HG03095 (cell line): ENCODE results near the gene IQSEC1.

Source experiments
- ATAC-seq: cut with Tn5 transposase; IDR thresholded peaks from one replicate; pipeline ENCODE4 v1.9.1; 2021; ENCODE audit warnings: moderate library complexity; ENCODE audit not compliant: unreplicated experiment

IQSEC1 gene

DNA sequence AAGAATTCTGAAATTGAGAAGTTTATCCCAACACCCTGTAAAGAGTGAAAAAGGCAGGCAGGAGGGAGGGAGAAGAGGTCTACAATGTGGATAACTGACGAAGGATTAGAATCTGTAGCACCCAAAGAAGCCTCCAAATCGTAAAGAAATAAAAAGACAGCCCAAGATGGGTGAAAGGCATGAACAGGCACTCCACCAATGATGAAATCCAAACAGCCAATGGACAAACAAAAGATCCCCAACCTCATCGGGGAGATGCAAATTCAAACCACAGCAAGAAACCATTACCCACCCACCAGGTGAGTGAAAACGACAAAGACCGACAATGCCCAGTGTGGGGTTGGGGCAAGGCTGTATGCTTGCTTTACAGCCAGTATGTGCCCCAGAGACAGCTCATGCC lies 85.6 kb downstream of the IQSEC1 start:
- no peak for ATAC-seq

DNA sequence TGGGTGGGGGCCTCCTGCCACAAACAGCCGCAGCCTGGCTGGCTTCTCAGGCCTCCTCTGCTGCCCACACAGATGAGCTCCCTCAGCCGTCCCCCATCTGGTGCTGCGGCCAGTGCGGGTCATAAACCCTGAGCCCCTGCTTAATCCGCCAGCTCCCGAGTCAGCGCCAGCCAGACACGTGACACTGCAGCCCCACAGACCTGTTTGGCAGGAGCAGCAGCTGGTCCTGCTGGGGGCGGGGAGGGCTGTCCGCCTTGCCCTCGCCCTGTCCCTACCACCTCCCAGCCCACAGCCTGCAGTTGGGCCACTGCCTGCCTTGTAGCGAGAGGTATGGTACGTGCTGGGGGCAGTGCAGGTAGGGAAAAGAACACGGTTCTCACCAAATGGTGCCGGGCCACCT lies 86.2 kb downstream of the IQSEC1 start:
- no peak for ATAC-seq

DNA sequence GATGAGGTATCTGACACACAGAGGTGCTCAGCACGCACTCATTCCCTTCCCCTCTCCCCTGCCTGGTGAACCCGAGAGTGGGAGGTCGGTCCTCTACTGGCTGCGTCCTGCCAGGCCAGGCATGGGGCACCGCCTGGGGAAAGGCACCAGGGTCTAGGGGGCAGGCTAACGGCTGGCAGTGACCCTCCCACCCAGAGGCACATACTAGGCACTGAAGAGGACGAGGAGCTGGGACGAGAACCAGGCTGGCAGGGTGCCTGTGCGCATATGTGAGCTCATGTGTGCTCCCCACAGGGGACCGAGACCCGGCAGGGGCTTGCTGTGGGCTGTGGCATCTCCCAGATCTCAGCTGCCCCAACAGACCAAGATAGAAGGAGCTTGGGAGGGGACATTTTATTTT lies 86.7 kb downstream of the IQSEC1 start:
- ATAC-seq: no peak

DNA sequence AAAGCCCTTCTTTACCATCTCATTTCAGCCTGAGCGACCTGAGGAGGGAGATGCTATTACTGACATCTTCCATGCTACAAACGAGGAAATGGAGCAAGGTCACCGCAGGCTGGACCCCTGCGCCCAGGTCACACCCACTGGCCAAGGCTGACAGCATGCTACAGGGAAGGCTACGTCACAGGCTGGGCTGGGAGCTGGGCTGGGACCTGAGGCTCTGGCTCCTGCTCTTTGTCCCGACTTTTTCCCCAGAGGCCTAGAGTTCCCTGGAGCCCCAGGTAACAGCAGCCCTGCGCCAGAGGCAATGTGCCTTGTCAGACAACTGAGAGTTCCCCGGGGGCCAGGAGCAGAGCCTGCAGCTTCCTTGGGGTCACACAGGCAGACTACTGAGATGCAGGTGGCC lies 87.2 kb downstream of the IQSEC1 start:
- ATAC-seq: no peak

DNA sequence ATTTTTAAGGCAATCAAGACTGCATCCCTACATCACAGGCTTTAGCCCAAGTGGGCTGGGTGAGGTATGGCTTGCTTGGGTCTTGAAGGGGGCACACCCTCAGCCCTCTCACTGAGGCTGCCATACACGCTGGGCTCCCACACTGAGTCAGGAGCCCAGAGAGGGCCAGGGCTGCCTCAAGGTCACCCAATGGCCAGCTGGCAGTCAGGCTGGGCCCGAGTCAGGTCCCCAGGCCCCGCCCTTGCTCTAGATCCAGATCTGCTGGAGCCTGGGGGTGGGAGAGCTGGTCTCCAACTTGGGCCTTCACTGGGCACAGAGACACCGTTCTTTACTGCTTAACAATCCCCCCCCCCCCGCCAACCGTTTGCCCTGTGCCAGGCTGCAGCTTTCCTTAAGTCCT lies 88.1 kb downstream of the IQSEC1 start:
- no peak for ATAC-seq

DNA sequence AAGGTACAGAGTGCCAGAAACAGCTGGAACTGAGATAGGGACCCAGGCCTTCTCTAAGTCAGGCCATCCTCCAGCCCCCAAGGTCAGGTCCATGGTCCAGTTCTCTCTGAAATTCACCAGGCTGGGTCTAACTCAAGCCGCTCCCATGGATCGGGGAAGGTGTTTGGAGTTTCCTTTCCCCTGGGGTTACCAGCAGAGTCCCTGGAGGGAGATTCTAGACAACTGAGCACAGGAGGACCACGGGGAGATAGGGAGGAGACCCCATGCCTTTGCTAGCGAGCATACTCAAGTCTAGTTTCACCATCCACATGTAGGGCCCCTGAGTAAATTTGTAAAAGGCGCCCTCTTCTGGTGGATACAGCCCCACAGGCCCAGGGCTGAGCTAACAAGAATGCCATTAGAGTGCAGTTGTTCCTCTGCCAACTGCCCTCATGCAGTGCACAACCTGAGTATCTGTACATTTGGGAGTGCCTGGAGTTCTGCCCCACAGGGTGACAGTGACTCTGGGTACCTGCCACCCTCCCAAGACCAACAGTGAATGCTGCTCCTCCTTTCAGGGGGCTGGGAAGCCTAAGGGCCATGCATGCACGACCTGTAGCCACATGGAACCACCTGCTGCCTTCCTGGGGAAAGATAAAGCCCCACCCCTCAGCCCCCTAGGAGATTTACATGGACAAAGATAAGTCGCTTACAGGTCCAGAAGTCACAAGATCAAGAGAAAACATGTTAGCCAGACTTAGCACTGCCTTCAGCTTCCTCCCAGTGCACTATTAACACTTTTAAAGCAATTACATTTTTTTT lies 89.0 kb downstream of the IQSEC1 start:
- no peak for ATAC-seq

DNA sequence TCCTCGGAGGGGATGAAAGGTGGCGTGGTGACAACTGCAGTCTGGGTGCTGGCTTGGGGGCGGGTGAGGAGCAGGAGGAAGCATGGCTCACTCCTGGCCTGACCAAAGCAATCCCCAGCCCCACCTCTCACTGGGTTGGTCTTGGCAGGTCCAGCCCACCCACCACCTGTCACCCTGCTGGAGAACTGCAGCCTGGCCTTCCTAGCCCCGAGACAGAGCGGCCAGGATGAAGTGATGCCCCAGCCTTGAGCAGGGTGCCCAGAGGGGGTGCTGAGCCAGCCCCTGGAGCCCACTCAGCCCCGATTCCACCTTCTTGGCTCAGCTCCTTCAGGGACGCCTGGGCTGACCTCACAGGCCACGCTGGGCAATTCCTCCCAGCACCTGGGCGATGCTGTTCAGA lies 89.9 kb downstream of the IQSEC1 start:
- no peak for ATAC-seq

DNA sequence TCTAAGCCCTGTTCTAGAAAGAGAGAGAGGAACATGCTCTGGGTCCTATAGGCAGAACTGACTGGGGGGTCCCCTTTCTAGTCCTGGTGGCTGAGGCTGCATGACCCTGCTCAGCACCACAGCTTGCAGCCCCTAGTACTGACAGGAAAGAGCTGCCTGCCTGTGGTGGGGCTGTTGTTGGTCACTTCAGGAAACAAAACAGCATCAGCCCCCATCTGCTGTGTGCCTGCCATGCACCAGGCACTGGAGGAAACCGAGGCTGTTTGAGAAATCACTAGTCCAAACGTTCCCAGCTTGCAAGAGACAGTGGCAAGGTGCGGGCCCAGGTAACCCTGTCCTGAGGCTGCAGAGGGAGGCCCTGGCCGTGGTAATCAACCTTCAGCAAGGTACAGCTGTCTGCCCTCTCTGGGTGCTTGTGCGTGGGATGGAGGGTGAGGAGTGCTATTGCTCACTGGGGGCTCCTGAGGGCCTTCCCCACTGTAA lies 90.6 kb downstream of the IQSEC1 start:
- peak; percentile 54 for ATAC-seq

DNA sequence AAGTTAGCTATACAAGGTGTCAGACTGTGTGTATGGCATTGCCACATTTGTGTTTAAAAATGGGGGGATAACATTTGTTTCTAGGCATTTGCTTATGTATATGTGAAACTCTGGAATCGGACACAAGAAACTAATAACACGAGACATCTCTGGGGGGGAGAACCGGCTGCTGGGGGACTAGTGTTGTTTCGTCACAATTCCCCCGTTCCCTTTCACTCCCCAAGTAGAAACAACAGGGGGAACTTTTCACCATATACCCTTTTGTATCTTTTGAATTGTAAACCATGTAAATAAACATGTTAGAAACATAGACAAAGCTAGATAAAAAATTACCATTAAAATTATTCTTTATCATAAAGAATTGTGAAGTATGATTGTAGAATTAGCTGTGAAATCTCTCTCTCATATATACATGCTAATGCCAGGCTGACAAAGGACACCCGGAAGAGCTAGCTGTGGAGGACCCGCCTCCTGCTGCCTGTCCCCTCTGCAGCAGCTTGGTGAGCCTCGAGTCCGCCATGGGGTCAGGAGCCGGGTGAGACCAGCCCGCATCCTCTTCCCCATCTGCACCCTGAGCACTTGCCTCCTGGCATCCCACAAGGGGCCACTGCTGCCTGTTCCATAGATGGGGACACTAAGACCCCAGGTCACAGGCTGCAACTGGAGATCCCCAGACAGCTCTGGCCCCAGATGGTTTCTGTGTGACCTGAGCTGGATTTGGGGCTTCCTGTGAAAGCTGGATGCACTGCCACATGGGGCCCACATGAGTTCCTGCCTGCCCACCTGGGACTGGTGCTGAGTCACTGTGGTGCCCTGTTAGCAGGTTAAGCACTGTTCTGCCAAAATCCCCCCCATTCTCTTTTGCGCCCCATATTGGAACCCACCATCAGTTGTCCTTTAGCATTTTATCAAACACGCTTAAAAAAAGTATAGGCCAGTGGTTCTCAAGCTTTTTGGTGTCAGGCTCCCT lies 91.6 kb downstream of the IQSEC1 start:
- ATAC-seq: no peak

DNA sequence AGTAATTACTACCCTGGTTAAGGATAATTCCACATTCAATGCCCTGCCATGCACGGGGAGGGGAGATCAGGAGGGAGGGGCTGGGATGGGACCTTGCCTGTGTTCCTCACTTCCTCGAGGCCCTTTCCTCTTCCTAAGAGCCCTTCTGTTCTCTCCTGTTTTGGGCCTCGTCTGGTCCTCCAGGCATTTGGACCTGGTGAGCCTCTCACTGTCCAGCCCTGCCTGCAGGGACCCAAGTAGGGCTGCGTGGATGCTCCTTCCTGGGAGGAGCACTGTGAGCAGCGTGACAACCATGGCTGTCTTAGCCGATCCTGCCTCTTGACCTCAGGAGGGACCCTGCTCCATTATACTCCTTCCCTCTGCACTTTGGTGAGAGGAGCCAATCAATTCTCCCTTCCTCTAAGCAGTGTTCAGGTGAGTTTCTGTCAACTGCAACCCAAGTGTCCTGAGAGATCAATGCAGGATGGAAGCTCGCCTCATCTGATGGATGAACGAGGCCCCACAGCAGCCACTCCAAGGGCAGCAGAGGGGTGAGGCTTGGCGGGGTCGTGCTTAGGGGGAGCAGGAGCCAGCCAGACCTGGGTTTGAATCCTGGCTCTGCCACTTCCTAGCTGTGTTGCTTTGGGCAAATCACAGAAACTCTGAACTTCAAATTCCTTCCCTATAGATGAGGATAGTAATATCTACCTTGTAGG lies 92.5 kb downstream of the IQSEC1 start:
- no peak for ATAC-seq

DNA sequence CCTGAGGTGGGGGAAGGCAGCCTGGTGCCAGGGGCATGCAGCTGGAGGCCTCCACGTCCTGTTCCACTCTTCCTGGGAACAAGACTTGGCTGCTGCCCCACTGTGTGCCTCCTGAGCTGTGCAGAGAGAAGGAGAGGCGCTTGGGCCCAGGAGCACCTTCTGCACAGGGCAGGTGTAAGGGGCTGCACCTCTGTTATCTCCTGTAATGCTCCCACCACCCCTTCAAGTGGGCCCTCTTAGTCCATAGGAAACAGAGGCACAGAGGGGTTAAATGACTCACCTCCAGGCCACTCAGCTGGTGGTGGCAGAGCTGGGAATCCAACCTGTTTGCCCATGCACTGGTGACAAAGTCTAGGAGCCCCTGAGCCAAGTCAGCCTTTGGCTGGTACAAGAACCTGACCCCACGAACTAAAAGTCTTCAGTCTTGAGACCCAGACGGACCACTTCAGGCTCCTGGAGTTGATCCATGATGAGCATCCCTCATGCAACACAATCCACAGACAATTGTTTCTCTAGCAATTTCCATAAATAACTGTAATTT lies 93.2 kb downstream of the IQSEC1 start:
- no peak for ATAC-seq

DNA sequence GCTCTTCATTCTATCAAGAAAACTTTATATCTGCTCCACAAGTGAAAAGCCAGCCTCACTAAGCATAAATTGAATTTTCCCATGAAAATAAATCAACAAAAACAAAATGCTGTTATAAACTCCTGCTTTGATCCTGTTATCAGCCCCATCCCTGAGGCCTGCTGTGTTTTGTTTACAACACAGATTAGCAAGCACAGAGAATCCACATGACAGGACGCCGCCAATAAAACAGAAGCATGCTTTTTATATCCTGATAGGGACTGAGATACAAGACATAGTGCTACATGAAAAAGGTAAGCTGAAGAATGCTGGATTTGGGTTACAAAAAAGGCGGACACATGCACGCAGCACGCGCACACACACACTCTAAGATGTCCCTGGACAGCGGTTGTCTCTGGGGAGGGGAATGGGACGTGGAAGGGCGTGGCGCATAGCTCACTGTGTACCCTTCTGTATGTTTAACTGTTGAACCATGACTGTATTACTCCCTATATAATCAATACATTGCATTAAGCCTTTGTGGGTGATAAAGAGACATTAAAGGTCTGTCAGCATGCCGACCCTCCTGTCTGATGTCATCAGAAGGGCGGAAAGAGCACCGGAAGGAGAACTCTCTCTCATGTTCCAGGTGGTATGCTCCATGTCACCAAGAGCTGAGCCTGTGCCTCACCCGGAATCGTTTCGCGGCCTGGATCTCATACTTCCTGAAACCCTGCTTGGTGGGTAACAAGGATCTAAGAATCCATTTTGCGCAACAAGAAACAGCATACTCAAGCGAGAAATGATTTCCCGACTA lies 93.9 kb downstream of the IQSEC1 start:
- no peak for ATAC-seq

DNA sequence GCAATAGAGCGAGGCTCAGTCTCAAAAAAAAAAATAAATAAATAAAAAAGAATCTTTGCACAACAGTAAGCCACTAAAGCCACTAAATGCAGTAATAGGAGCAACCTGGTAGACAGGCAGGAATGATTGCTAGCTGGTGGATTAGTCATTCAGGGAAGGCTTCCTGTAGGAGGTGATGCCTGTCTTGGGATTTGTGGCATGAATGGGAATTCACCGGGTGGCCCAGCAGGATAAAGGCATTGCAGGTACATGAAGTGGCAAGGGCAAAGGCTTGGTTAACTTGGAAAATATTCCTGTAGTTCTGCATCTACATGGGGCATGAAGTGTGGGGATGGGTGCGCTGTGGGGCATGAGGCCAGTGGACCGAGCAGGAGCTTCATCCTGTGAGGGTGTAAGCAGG lies 94.5 kb downstream of the IQSEC1 start:
- ATAC-seq: no peak

DNA sequence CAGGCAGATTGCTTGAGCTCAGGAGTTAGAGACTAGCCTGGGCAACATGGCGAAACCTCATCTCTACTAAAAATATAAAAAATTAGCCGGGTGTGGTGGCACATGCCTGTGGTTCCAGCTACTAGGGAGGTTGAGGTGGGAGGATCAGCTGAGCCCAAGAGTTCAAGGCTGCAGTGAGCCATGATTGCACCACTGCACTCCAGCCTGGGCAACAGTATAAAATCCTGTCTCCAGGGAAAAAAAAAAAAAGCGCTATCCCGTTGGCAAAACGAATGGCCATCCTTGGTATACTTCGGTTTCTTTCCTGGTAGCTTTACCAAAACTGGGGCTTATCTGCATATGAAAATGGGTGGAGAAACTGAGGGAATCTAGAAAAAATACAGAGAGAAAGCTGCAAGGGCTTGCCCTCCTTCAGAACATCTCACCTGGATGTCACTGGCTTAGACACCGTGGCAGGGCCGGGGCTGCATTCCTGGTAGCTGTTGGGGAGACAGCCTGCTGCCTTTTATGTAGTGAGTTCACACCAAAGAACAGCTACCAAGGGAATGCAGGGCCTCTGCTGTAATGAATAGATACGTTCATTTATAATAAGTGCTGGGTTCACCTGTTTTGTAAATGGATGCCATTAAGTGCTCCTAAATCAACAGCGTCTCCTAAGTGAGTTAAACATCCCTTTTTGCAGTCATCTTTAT lies 96.0 kb downstream of the IQSEC1 start:
- ATAC-seq: no peak

DNA sequence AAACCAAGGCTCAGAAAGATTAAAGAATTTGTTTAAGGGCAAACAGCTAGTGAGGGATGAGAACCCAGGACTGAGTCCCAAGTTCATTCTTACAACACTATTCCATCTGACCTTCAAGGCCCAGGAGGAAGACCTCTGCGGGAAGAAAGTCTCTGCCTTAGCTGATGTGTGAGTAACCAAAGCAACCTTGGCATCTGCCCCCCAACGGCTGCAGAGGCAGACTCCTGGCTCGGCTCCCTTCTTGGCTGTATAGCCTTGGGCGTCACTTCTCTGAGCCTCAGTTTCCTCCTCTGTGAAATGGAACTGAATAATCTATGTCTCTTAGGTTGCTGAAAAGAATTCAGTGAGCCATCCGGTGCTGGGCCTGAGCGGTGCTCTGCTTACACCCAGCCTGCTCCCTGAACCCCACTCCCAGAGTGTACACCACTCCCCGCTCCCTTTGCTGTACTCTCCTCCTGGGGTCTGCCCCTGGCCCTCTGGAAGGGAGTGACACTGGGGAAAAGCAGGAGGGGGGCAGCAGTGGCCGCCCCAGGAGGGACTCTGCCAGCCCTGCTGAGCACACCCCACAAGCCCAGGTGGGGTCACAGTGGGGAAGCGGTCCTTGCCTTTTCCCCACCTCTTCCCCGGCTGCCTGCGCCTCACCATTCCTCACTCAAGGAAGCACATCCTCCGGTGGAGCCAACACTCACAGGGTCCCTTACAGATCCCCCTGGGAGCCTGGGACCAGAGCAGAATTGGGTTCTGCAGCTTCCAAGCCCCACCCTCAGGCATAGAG lies 97.3 kb downstream of the IQSEC1 start:
- no peak for ATAC-seq

DNA sequence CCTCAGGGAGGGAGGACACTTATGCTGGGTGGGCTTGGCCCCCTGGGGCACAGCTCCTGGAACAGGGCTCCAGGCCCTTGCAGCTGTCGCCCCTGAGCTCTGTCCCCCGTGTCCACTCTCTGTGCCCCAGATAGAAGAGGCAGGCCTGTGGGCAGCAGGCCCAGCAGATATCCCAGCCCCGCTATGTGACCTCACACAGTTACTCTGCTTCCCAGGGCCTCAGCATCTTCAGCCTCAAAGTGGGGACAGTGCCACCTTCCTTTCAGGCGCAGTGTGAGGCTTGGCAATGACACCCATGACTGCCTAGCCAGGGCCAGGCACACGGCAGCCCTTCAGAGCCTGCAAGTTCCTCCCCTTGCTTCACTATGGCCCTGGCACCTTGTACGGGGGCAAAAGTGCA lies 98.4 kb downstream of the IQSEC1 start:
- ATAC-seq: no peak

DNA sequence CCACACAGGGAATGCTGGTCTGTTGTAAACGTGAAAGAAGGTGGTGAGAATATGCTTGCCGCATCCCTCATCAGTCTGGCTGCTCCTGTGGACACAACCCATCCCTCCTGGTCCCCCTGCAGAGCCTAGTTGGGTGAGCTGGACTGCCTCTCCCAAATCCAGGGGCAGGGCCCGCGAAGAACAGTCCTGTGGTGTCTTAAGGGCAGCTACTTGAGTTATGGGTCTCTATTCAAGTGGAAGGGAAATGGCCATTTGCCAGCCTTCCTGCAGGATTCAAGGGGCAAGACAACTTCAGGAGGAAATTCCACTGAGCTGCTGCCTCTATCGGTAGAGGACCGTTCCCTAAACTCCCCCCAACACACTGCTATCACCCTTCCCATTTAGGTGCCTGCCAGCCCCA lies 98.9 kb downstream of the IQSEC1 start:
- no peak for ATAC-seq

DNA sequence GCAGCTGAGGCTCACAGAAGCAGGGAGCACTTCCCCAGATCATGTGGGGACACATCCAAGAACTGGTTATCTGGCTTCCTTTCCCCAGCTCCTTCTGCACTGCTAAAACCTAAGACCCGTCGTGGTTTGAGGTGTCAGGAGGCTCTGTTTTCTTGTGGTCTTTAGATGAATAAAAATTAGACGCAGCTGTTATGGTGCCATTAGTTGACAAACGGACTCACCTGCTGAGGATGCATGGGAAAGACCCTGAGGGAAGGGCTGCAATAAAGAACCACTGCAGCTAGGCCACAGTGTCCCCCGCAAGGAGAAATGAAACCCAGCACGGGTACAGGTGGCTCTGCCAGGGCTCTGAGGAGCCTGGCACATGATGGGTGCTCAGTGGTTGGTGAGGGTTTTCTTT lies 99.4 kb downstream of the IQSEC1 start:
- no peak for ATAC-seq
